ENCODE measurements around the gene MAP7D3.

Gene MAP7D3

GRCh38 chrX:136237074-136237473, 14.1 kb downstream of the MAP7D3 start:
- H3K27me3 ChIP-seq (ENCODE audit: control insufficient read depth, insufficient read depth, low read length): no peaks in the 10 kb centered on the region
- no peaks in the 10 kb centered on the region for H3K9me3 ChIP-seq (ENCODE audit: control insufficient read depth, low read length)
- no peak overlapping the region for H3K4me3 ChIP-seq (ENCODE audit: low read length)
- no peaks in the 10 kb centered on the region for H3K36me3 ChIP-seq (ENCODE audit: control insufficient read depth, insufficient read depth, low read length)
- H3K9ac ChIP-seq (ENCODE audit: low read length): no peak overlapping the region
- H3K4me1 ChIP-seq (ENCODE audit: control insufficient read depth, insufficient read depth, low read length): no peaks in the 10 kb centered on the region

DNA sequence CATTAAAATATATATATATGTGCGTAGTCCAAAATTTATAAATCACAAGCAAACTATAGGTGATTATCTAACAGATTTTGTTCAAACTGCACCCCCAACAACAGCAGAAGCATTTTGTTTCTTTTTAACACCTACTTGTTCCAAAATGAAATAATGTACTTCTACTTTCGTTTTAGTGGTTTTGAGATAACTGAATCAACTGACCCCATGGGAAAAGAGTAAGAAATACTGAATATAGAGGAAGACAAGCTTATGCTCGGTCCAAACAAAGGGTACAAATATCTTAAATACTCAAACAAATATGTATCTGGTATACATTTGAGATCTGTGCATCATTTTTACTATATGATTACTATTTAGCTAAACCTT, 22.4 kb downstream of the MAP7D3 start:
- Histone ChIP-seq H3K9me3 (ENCODE audit: control insufficient read depth, low read length) (no peaks in the 10 kb centered on the region), H3K4me3 (ENCODE audit: low read length) (no peak overlapping the region), H3K36me3 (ENCODE audit: control insufficient read depth, insufficient read depth, low read length) (no peaks in the 10 kb centered on the region), H3K4me1 (ENCODE audit: control insufficient read depth, insufficient read depth, low read length) (no peaks in the 10 kb centered on the region), H3K9ac (ENCODE audit: low read length) (no peak overlapping the region), H3K27me3 (ENCODE audit: control insufficient read depth, insufficient read depth, low read length) (no peaks in the 10 kb centered on the region)

- Histone ChIP-seq H3K4me1 (ENCODE audit: control insufficient read depth, insufficient read depth, low read length) (no peaks in the 10 kb centered on the region), H3K4me3 (ENCODE audit: low read length) (no peak overlapping the region), H3K9me3 (ENCODE audit: control insufficient read depth, low read length) (no peaks in the 10 kb centered on the region), H3K36me3 (ENCODE audit: control insufficient read depth, insufficient read depth, low read length) (no peaks in the 10 kb centered on the region), H3K27me3 (ENCODE audit: control insufficient read depth, insufficient read depth, low read length) (no peaks in the 10 kb centered on the region), H3K9ac (ENCODE audit: low read length) (no peak overlapping the region)
Measured at GRCh38 chrX:136227948-136228838, 23.0 kb downstream of the MAP7D3 start.

DNA sequence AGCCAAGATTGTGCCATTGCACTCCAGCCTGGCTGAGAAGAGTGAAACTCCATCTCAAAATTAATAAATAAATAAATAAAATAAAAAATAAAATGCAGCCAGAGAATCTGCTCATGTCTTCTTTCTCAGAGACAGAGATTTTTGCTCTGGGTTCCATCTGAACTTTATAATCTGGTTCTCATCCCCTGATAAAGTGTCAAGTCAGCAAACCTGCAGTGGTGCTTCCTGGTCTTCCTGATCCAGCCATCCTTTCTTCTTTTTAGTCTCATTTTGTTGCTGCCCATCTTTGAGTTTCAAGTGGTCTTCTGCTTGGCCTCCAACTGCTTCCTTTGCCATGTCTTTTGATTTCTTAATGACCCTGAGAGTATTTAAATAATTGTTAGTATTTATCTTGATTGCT, 24.1 kb downstream of the MAP7D3 start:
- Histone ChIP-seq H3K9me3 (ENCODE audit: control insufficient read depth, low read length) (no peaks in the 10 kb centered on the region), H3K27me3 (ENCODE audit: control insufficient read depth, insufficient read depth, low read length) (no peaks in the 10 kb centered on the region), H3K4me1 (ENCODE audit: control insufficient read depth, insufficient read depth, low read length) (no peaks in the 10 kb centered on the region), H3K9ac (ENCODE audit: low read length) (no peak overlapping the region), H3K36me3 (ENCODE audit: control insufficient read depth, insufficient read depth, low read length) (no peaks in the 10 kb centered on the region), H3K4me3 (ENCODE audit: low read length) (no peak overlapping the region)

DNA sequence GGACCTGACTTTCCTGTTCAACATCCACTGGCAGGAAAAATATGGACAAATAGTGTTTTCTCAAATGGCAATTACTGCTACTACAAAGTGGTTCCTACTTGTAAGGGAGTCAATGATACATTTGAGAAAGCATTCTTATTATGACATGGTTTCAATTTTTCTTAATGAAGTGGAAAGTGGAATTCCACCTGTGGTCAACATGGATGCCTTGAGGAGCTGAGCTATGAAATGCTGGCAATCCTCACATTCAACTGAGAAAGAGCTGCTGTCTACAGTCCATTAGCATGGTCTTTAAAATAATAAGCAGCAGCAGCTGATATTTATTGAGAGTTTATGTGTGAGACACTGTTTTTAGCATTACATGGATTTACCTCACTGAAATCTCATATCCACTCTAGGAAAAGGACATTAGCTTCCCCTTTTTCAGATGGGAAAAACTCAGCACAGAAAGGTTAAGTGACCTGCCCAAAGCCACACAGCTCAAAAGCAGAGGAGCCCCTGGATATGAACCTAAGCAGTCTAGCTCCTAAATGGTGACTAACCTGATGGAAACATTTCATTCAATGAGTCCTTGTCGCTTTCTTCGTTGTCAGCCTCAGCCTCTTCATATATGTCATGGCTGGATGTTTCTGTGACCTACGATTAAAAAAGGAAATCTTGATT, 29.2 kb downstream of the MAP7D3 start:
- Histone ChIP-seq H3K9ac (ENCODE audit: low read length) (no peak overlapping the region), H3K4me1 (ENCODE audit: control insufficient read depth, insufficient read depth, low read length) (no peaks in the 10 kb centered on the region), H3K36me3 (ENCODE audit: control insufficient read depth, insufficient read depth, low read length) (no peaks in the 10 kb centered on the region), H3K27me3 (ENCODE audit: control insufficient read depth, insufficient read depth, low read length) (no peaks in the 10 kb centered on the region), H3K9me3 (ENCODE audit: control insufficient read depth, low read length) (no peaks in the 10 kb centered on the region), H3K4me3 (ENCODE audit: low read length) (no peak overlapping the region)

- Histone ChIP-seq H3K4me1 (ENCODE audit: control insufficient read depth, insufficient read depth, low read length) (no peaks in the 10 kb centered on the region), H3K9me3 (ENCODE audit: control insufficient read depth, low read length) (no peaks in the 10 kb centered on the region), H3K27me3 (ENCODE audit: control insufficient read depth, insufficient read depth, low read length) (no peaks in the 10 kb centered on the region), H3K36me3 (ENCODE audit: control insufficient read depth, insufficient read depth, low read length) (no peaks in the 10 kb centered on the region), H3K9ac (ENCODE audit: low read length) (no peak overlapping the region), H3K4me3 (ENCODE audit: low read length) (no peak overlapping the region)
Measured at GRCh38 chrX:136220951-136221350, 30.2 kb downstream of the MAP7D3 start.

DNA sequence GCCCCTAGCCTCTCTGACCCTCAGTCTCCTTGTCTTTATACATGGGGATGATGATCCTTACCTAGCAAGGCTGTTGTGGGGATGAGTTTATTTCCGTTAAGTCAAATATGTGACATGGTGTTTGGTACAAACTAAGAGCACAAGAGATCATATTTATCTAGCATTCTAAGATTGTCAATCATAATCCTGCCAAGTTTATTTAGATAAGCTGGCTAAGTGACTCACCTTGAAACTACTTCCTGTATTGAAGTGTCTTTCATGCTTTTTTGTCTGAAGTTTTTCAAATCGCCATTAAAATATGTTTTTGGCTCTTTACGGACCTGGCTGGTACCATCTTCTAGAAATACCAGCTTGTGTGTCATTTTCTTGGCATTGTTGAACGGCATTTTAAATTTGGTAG, 30.7 kb downstream of the MAP7D3 start:
- H3K9ac ChIP-seq (ENCODE audit: low read length): no peak overlapping the region
- no peaks in the 10 kb centered on the region for H3K4me1 ChIP-seq (ENCODE audit: control insufficient read depth, insufficient read depth, low read length)
- H3K4me3 ChIP-seq (ENCODE audit: low read length): no peak overlapping the region
- no peaks in the 10 kb centered on the region for H3K36me3 ChIP-seq (ENCODE audit: control insufficient read depth, insufficient read depth, low read length)
- H3K9me3 ChIP-seq (ENCODE audit: control insufficient read depth, low read length): no peaks in the 10 kb centered on the region
- H3K27me3 ChIP-seq (ENCODE audit: control insufficient read depth, insufficient read depth, low read length): no peaks in the 10 kb centered on the region

GRCh38 chrX:136219893-136220292, 31.3 kb downstream of the MAP7D3 start:
- Histone ChIP-seq H3K9ac (ENCODE audit: low read length) (no peak overlapping the region), H3K36me3 (ENCODE audit: control insufficient read depth, insufficient read depth, low read length) (no peaks in the 10 kb centered on the region), H3K4me1 (ENCODE audit: control insufficient read depth, insufficient read depth, low read length) (no peaks in the 10 kb centered on the region), H3K9me3 (ENCODE audit: control insufficient read depth, low read length) (no peaks in the 10 kb centered on the region), H3K4me3 (ENCODE audit: low read length) (no peak overlapping the region), H3K27me3 (ENCODE audit: control insufficient read depth, insufficient read depth, low read length) (no peaks in the 10 kb centered on the region)

- Histone ChIP-seq H3K36me3 (ENCODE audit: control insufficient read depth, insufficient read depth, low read length) (no peaks in the 10 kb centered on the region), H3K4me1 (ENCODE audit: control insufficient read depth, insufficient read depth, low read length) (no peaks in the 10 kb centered on the region), H3K9me3 (ENCODE audit: control insufficient read depth, low read length) (no peaks in the 10 kb centered on the region), H3K9ac (ENCODE audit: low read length) (no peak overlapping the region), H3K27me3 (ENCODE audit: control insufficient read depth, insufficient read depth, low read length) (no peaks in the 10 kb centered on the region), H3K4me3 (ENCODE audit: low read length) (no peak overlapping the region)
Measured at GRCh38 chrX:136215559-136215958, 35.6 kb downstream of the MAP7D3 start.

- Histone ChIP-seq H3K4me3 (ENCODE audit: low read length) (no peak overlapping the region), H3K36me3 (ENCODE audit: control insufficient read depth, insufficient read depth, low read length) (no peaks in the 10 kb centered on the region), H3K9ac (ENCODE audit: low read length) (no peak overlapping the region), H3K9me3 (ENCODE audit: control insufficient read depth, low read length) (no peaks in the 10 kb centered on the region), H3K27me3 (ENCODE audit: control insufficient read depth, insufficient read depth, low read length) (no peaks in the 10 kb centered on the region), H3K4me1 (ENCODE audit: control insufficient read depth, insufficient read depth, low read length) (no peaks in the 10 kb centered on the region)
Measured at GRCh38 chrX:136214551-136214950, 36.6 kb downstream of the MAP7D3 start.

DNA sequence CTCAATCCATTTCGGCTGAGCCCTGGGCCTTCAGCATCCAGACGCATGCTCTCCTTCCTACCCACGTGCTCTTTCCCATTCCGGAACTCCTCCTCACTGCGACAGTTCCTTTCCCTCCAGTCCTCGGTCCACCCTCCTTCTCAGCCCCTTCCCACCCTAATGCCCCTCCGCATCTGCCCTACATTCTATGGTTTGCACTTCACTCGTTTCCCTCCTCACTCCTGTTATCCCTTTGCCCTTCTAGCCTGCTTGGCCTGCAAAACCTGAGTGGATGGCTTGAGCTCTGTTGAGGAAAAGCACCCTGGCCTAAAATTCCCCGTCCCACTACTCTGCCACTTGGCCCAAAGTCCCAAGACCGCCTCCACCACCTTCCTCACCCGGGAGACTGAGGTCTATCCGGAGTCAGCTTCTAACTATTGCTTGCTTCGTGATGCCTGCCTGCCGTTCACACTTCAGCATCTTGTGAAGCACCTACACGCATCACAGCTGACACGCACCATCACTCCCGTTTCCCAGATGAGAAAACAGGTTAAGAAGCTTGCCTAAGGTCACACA, 38.6 kb downstream of the MAP7D3 start:
- H3K9ac ChIP-seq (ENCODE audit: low read length): no peak overlapping the region
- H3K9me3 ChIP-seq (ENCODE audit: control insufficient read depth, low read length): no peaks in the 10 kb centered on the region
- no peaks in the 10 kb centered on the region for H3K36me3 ChIP-seq (ENCODE audit: control insufficient read depth, insufficient read depth, low read length)
- H3K4me3 ChIP-seq (ENCODE audit: low read length): no peak overlapping the region
- H3K27me3 ChIP-seq (ENCODE audit: control insufficient read depth, insufficient read depth, low read length): no peaks in the 10 kb centered on the region
- H3K4me1 ChIP-seq (ENCODE audit: control insufficient read depth, insufficient read depth, low read length): no peaks in the 10 kb centered on the region

GRCh38 chrX:136211766-136212556, 39.2 kb downstream of the MAP7D3 start:
- no peak overlapping the region for H3K9ac ChIP-seq (ENCODE audit: low read length)

More at GRCh38 chrX:136211766-136212556, 39.2 kb downstream of the MAP7D3 start:
- Histone ChIP-seq H3K4me3 (ENCODE audit: low read length) (no peak overlapping the region), H3K36me3 (ENCODE audit: control insufficient read depth, insufficient read depth, low read length) (no peaks in the 10 kb centered on the region), H3K27me3 (ENCODE audit: control insufficient read depth, insufficient read depth, low read length) (no peaks in the 10 kb centered on the region), H3K4me1 (ENCODE audit: control insufficient read depth, insufficient read depth, low read length) (no peaks in the 10 kb centered on the region), H3K9me3 (ENCODE audit: control insufficient read depth, low read length) (no peaks in the 10 kb centered on the region)

Data from mucosa of stomach (tissue), 1 donor.